CD4-positive, alpha-beta T cell (primary cell): ENCODE measurements around the gene FUBP3. TPM values are rescaled to one million over a fixed set of nuclear protein-coding genes. Genes with fewer than 3 reads are reported as not detected.

Experiments
- ATAC-seq: fragments of 200-7000 bp; cut with Tn5 transposase; one replicate; pipeline ENCODE4 v1.10.0; 2022; ENCODE audit warnings: mild to moderate bottlenecking; ENCODE audit not compliant: poor library complexity
- CTCF ChIA-PET: fragments of 350-600 bp; sonication (Branson Sonifier 250); formaldehyde crosslinking; loops from one replicate; lab custom pipeline; 2021; ENCODE audit warnings: antibody characterized with exemption, inconsistent platforms; lab: Charles Lee
- POLR2A ChIA-PET: fragments of 350-600 bp; sonication (Branson Sonifier 250); formaldehyde crosslinking; loops from one replicate; lab custom pipeline; 2021; ENCODE audit warnings: antibody characterized with exemption, inconsistent platforms; lab: Charles Lee
- DNase-seq, 14 experiments: peaks; one replicate each; pipeline ENCODE4 v3.0.0-alpha.2; 2013 to 2020; ENCODE audit warnings: mixed read lengths in 2 of 14
- H3K27ac ChIP-seq, 2 donors: one replicate each; pipeline versions ENCODE4 v1.5.1 to v1.7.0; 2013; ENCODE audit warnings: low read length in 2 of 2, low read depth in 1 of 2, mild to moderate bottlenecking in 1 of 2
- H3K27me3 ChIP-seq, 2 experiments: 1 replicate in 1 of 2; 2 replicates in 1 of 2; pipeline versions ENCODE4 v1.6.1 to v1.7.0; 2013; ENCODE audit warnings: low read length in 2 of 2, control low read depth in 1 of 2, mild to moderate bottlenecking in 1 of 2, moderate library complexity in 1 of 2; ENCODE audit not compliant: insufficient read depth in 2 of 2, control insufficient read depth in 1 of 2
- H3K36me3 ChIP-seq: one replicate; pipeline ENCODE4 v1.6.1; 2013; ENCODE audit warnings: low read length, control low read depth; ENCODE audit not compliant: insufficient read depth
- H3K4me1 ChIP-seq: one replicate; pipeline ENCODE4 v1.6.1; 2013; ENCODE audit warnings: low read length, control low read depth; ENCODE audit not compliant: insufficient read depth
- H3K4me3 ChIP-seq: one replicate; pipeline ENCODE4 v1.5.1; 2013; ENCODE audit warnings: mild to moderate bottlenecking, low read length, moderate library complexity
- H3K9me3 ChIP-seq, 2 experiments: 1 replicate in 1 of 2; 2 replicates in 1 of 2; pipeline versions ENCODE4 v1.6.1 to v1.7.0; 2013; ENCODE audit warnings: low read length in 2 of 2, mild to moderate bottlenecking in 2 of 2, control low read depth in 1 of 2, moderate library complexity in 1 of 2; ENCODE audit not compliant: control insufficient read depth in 1 of 2, insufficient read depth in 1 of 2
- H3K27ac Mint-ChIP-seq: one replicate; pipeline ENCODE4 v1.8.0; 2020; ENCODE audit warnings: mixed read lengths
- H3K27me3 Mint-ChIP-seq: one replicate; pipeline ENCODE4 v1.8.0; 2021; ENCODE audit warnings: mixed read lengths
- H3K36me3 Mint-ChIP-seq: one replicate; pipeline ENCODE4 v1.8.0; 2021; ENCODE audit warnings: low read depth, mixed read lengths
- H3K4me1 Mint-ChIP-seq: one replicate; pipeline ENCODE4 v1.8.0; 2021; ENCODE audit warnings: low read depth, mixed read lengths
- H3K4me3 Mint-ChIP-seq: one replicate; pipeline ENCODE4 v1.8.0; 2020; ENCODE audit warnings: mild to moderate bottlenecking, mixed read lengths
- H3K9me3 Mint-ChIP-seq: one replicate; pipeline ENCODE4 v1.8.0; 2020; ENCODE audit warnings: mixed read lengths
- intact Hi-C, 2 experiments: fragments of 100-400 bp; cut with DNase I in 1 of 2; cut with micrococcal nuclease in 1 of 2; formaldehyde crosslinking; loops; one replicate each; pipeline versions ENCODE4 v1.15.1 to v1.9.0; 2023 to 2025; cut with DNase I, micrococcal nuclease
- total RNA-seq, 174 experiments: library from RNA in 2 of 174; stranded (reverse) in 2 of 174; gene quantifications; one replicate each; pipeline ENCODE4 v1.2.3 and lab custom pipeline; 2021 to 2026
- TF ChIP-seq, protein P1 (sequence below): fragments of 200-600 bp; IDR thresholded peaks from one replicate; pipeline ENCODE4 v1.8.0; 2022; ENCODE audit warnings: antibody characterized with exemption, mild to moderate bottlenecking

The FUBP3 gene
- total RNA-seq, 2 experiments from 2014 or later = 21.2 to 30.2 TPM

DNA sequence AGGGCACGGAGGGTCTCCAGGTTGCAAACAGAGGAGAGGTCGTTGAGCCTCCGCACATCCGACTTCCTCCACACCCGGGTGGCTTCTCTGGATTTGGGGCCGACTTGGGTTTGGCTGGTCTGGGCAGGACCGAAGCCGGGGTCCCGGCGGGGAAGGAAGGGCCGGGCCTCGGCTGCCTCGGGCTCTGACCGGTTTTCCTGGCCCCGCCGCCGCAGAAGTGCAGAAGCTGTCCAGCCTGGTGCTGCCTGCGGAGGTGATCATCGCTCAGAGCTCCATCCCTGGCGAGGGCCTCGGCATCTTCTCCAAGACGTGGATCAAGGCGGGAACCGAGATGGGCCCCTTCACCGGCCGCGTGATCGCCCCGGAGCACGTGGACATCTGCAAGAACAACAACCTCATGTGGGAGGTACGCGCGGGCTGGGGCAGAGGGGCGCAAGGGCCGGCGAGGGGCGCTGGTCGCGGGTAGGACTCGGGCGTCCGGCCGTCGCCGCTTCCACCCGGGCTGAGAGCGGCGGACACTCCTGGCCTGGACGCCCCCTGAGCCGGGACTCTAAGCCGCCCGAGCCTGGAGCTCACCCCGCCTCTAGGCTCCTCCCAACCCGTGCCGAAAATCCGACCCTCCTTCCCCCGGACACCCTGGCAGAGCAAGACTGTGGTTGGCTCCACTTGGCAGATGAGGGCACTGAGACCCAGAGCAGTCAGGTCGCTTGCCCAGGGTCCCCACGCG lies 87.2 kb downstream of the FUBP3 start:
- POLR2A ChIA-PET = no interaction called here
- peaks cover 54 to 65% of the 10 kb centered on the region in 2 experiments for H3K27me3 ChIP-seq
- Mint-ChIP-seq H3K27ac (no peak overlapping the region), H3K4me3 (no peak overlapping the region), H3K9me3 (no peaks in the 10 kb centered on the region), H3K27me3 (peaks cover 67% of the 10 kb centered on the region), H3K36me3 (no peaks in the 10 kb centered on the region), H3K4me1 (peaks cover 14% of the 10 kb centered on the region)
- CTCF ChIA-PET = interaction anchor here (0.9 kb wide), 1 partner anchor 17 kb away, joined by 3 read pairs; no protein-coding TSS in a partner anchor
- TF ChIP-seq, protein P1, sequence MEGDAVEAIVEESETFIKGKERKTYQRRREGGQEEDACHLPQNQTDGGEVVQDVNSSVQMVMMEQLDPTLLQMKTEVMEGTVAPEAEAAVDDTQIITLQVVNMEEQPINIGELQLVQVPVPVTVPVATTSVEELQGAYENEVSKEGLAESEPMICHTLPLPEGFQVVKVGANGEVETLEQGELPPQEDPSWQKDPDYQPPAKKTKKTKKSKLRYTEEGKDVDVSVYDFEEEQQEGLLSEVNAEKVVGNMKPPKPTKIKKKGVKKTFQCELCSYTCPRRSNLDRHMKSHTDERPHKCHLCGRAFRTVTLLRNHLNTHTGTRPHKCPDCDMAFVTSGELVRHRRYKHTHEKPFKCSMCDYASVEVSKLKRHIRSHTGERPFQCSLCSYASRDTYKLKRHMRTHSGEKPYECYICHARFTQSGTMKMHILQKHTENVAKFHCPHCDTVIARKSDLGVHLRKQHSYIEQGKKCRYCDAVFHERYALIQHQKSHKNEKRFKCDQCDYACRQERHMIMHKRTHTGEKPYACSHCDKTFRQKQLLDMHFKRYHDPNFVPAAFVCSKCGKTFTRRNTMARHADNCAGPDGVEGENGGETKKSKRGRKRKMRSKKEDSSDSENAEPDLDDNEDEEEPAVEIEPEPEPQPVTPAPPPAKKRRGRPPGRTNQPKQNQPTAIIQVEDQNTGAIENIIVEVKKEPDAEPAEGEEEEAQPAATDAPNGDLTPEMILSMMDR = no peak
- intact Hi-C loops = no loop called here
- DNase-seq = no peak
- ATAC-seq = no peak
- no peaks in the 10 kb centered on the region for H3K36me3 ChIP-seq
- peaks cover 0 to 39% of the 10 kb centered on the region in 2 experiments for H3K9me3 ChIP-seq
- peaks cover 46% of the 10 kb centered on the region for H3K4me1 ChIP-seq
- H3K4me3 ChIP-seq = no peak overlapping the region
- H3K27ac ChIP-seq = no peak overlapping the region

DNA sequence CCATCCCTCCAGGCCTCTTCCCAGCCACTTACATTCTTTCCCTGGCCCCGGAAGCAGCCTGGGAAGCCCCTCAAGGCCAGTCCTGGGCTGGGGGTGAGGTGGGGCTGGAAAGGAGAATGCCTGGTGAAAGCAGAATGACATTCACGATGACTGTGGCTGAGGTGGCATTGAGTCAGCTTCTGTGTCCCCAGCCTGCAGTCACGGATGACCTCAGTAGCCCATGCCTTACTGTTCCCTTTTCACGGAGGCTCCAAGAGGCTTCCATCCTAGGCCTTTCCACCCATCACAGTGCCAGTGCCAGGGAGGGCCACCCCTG lies 87.7 kb downstream of the FUBP3 start:
- intact Hi-C loops = no loop called here
- Mint-ChIP-seq H3K4me3 (no peak overlapping the region), H3K27me3 (peaks cover 61% of the 10 kb centered on the region), H3K4me1 (peaks cover 14% of the 10 kb centered on the region), H3K9me3 (no peaks in the 10 kb centered on the region), H3K27ac (no peak overlapping the region), H3K36me3 (no peaks in the 10 kb centered on the region)
- peaks cover 48 to 59% of the 10 kb centered on the region in 2 experiments for H3K27me3 ChIP-seq
- peaks cover 41% of the 10 kb centered on the region for H3K4me1 ChIP-seq
- ChIA-PET POLR2A (no interaction called here), CTCF (interaction anchor here (0.9 kb wide), 1 partner anchor 17 kb away, joined by 3 read pairs; no protein-coding TSS in a partner anchor)
- H3K4me3 ChIP-seq = no peak overlapping the region
- no peak overlapping the region for H3K27ac ChIP-seq
- no peaks in the 10 kb centered on the region for H3K36me3 ChIP-seq
- no peak for DNase-seq
- ATAC-seq = no peak
- TF ChIP-seq, protein P1 = no peak
- peaks cover 0 to 33% of the 10 kb centered on the region in 2 experiments for H3K9me3 ChIP-seq

DNA sequence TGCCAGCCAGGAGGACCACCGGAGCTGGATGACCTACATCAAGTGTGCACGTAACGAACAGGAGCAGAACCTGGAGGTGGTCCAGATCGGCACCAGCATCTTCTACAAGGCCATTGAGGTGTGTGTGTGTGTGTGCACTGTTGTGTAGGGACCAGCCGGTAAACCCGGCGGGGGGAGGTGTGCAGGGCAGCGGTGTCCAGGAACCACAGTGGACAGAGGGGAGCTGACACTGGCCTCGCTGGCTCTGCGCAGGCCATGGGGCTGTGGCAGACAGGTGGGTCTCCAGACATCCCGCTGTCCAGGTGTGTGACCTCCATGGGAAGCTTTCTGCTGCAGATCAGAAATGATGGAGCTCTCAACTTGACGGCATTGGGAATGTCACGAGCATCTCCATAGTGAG lies 88.8 kb downstream of the FUBP3 start:
- H3K36me3 Mint-ChIP-seq = no peaks in the 10 kb centered on the region
- intact Hi-C loops = no loop called here
- CTCF ChIA-PET = no interaction called here

More for the DNA sequence above, 88.8 kb downstream of the FUBP3 start:
- POLR2A ChIA-PET = no interaction called here
- DNase-seq (no peak), ATAC-seq (no peak)
- peaks cover 8% of the 10 kb centered on the region for H3K4me1 Mint-ChIP-seq
- no peaks in the 10 kb centered on the region for H3K9me3 Mint-ChIP-seq
- H3K36me3 ChIP-seq = no peaks in the 10 kb centered on the region
- peaks cover 0 to 22% of the 10 kb centered on the region in 2 experiments for H3K9me3 ChIP-seq
- peaks cover 50% of the 10 kb centered on the region for H3K27me3 Mint-ChIP-seq
- H3K27ac Mint-ChIP-seq = no peak overlapping the region
- H3K4me3 ChIP-seq = no peak overlapping the region
- TF ChIP-seq, protein P1 = no peak
- H3K4me1 ChIP-seq = peaks cover 30% of the 10 kb centered on the region
- no peak overlapping the region for H3K27ac ChIP-seq
- H3K4me3 Mint-ChIP-seq = no peak overlapping the region
- peaks cover 37 to 48% of the 10 kb centered on the region in 2 experiments for H3K27me3 ChIP-seq
